Measurements from ENCODE around the gene TCF19. TPM values are rescaled to one million over a fixed set of nuclear protein-coding genes. Genes with fewer than 3 reads are reported as not detected.

TCF19 gene
- total and polyA plus RNA-seq, 2 donors (not counting 1 experiment from before 2014, with no cell fraction given), result 10.0 to 10.4 TPM

- Histone ChIP-seq H3K4me3 (ENCODE audit: control extremely low read depth in 1 of 5, extremely low read depth in 1 of 5, insufficient read depth in 1 of 5, low read depth in 2 of 5, low read length in 4 of 5) (no peak within 1 kb of the TSS), H3K4me2 (replicated peaks; ENCODE audit: low read depth, low read length, poor library complexity, severe bottlenecking) (no peak within 1 kb of the TSS), H2AFZ (ENCODE audit: insufficient read depth, low read depth, low read length, poor library complexity, severe bottlenecking) (no peak within 1 kb of the TSS), H3K9me3 (ENCODE audit: control extremely low read depth in 1 of 3, control insufficient read depth in 2 of 3, insufficient read depth in 1 of 3, low read length in 2 of 3) (no peaks in the 10 kb centered on the region), H3K4me1 (ENCODE audit: control insufficient read depth in 2 of 2, insufficient read depth in 2 of 2, low read length in 2 of 2) (peaks cover 0 to 6% of the 10 kb centered on the region in 2 donors), H4K20me1 (ENCODE audit: control insufficient read depth, insufficient read depth, low read length, poor library complexity, severe bottlenecking) (no peaks in the 10 kb centered on the region), H3K9ac (ENCODE audit: low read length) (no peak within 1 kb of the TSS), H3K27ac (ENCODE audit: low read length in 2 of 2) (no peak within 1 kb of the TSS), H3K79me2 (ENCODE audit: control insufficient read depth, insufficient read depth, low read length) (no peaks in the 10 kb centered on the region), H3K27me3 (replicated peaks in 1 of 4; ENCODE audit: control extremely low read depth in 1 of 4, control insufficient read depth in 3 of 4, insufficient read depth in 4 of 4, low read length in 3 of 4) (peaks cover 0 to 13% (median 3%) of the 10 kb centered on the region in 4 experiments), H3K36me3 (replicated peaks in 1 of 2; ENCODE audit: control extremely low read depth in 1 of 2, control insufficient read depth in 1 of 2, extremely low read depth in 1 of 2, insufficient read depth in 2 of 2, low read length in 1 of 2) (no peaks in the 10 kb centered on the region)
- intact Hi-C loops (cut with micrococcal nuclease), result no loop called here
- Mint-ChIP-seq H3K27ac (no peak within 1 kb of the TSS), H3K27me3 (peaks cover 48% of the 10 kb centered on the region), H3K9me3 (ENCODE audit: insufficient read depth) (no peaks in the 10 kb centered on the region), H3K4me3 (no peak within 1 kb of the TSS), H3K4me1 (peaks cover 5% of the 10 kb centered on the region)
- POLR2A ChIA-PET, result no interaction called here
- no peak for ATAC-seq (ENCODE audit: low read depth)
- TF ChIP-seq, protein P1, sequence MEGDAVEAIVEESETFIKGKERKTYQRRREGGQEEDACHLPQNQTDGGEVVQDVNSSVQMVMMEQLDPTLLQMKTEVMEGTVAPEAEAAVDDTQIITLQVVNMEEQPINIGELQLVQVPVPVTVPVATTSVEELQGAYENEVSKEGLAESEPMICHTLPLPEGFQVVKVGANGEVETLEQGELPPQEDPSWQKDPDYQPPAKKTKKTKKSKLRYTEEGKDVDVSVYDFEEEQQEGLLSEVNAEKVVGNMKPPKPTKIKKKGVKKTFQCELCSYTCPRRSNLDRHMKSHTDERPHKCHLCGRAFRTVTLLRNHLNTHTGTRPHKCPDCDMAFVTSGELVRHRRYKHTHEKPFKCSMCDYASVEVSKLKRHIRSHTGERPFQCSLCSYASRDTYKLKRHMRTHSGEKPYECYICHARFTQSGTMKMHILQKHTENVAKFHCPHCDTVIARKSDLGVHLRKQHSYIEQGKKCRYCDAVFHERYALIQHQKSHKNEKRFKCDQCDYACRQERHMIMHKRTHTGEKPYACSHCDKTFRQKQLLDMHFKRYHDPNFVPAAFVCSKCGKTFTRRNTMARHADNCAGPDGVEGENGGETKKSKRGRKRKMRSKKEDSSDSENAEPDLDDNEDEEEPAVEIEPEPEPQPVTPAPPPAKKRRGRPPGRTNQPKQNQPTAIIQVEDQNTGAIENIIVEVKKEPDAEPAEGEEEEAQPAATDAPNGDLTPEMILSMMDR (IDR thresholded peaks at IDR 0.05), result no peak
- TF ChIP-seq EZH2 (IDR thresholded peaks at IDR 0.05; ENCODE audit: borderline replicate concordance, insufficient read depth, low read depth, low read length, poor library complexity, severe bottlenecking), result no peak
- 57% methylated on average over 2 of the region's 3 CpGs for WGBS (ENCODE audit: insufficient coverage)
- CTCF ChIA-PET, result interaction anchor here (0.6 to 0.7 kb wide), 2 partner anchors 13 to 32 kb away, joined by 3 read pairs; no protein-coding TSS in a partner anchor
- DNase-seq, result no peak
Measured at GRCh38 chr6:31114541-31114878, 43.9 kb upstream of the TCF19 start, which contains the start of gene PSORS1C1. Gene PSORS1C1, plus strand, starts transcription at chr6:31114800. Its CDS starts 14,833 bp downstream, at chr6:31129633.

GRCh38 chr6:31114970-31115849 lies 43.2 kb upstream of the TCF19 start:
- Mint-ChIP-seq H3K9me3 (ENCODE audit: insufficient read depth) (no peaks in the 10 kb centered on the region), H3K27ac (no peak overlapping the region), H3K4me3 (no peak overlapping the region), H3K4me1 (peaks cover 5% of the 10 kb centered on the region), H3K27me3 (peaks cover 41% of the 10 kb centered on the region)
- Histone ChIP-seq H3K27me3 (replicated peaks in 1 of 4; ENCODE audit: control extremely low read depth in 1 of 4, control insufficient read depth in 3 of 4, insufficient read depth in 4 of 4, low read length in 3 of 4) (peaks cover 0 to 7% (median 3%) of the 10 kb centered on the region in 4 experiments), H3K9me3 (ENCODE audit: control extremely low read depth in 1 of 3, control insufficient read depth in 2 of 3, insufficient read depth in 1 of 3, low read length in 2 of 3) (no peaks in the 10 kb centered on the region), H2AFZ (ENCODE audit: insufficient read depth, low read depth, low read length, poor library complexity, severe bottlenecking) (no peak overlapping the region), H4K20me1 (ENCODE audit: control insufficient read depth, insufficient read depth, low read length, poor library complexity, severe bottlenecking) (no peaks in the 10 kb centered on the region), H3K9ac (ENCODE audit: low read length) (no peak overlapping the region), H3K36me3 (replicated peaks in 1 of 2; ENCODE audit: control extremely low read depth in 1 of 2, control insufficient read depth in 1 of 2, extremely low read depth in 1 of 2, insufficient read depth in 2 of 2, low read length in 1 of 2) (no peaks in the 10 kb centered on the region), H3K4me3 (ENCODE audit: control extremely low read depth in 1 of 5, extremely low read depth in 1 of 5, insufficient read depth in 1 of 5, low read depth in 2 of 5, low read length in 4 of 5) (no peak overlapping the region), H3K79me2 (ENCODE audit: control insufficient read depth, insufficient read depth, low read length) (no peaks in the 10 kb centered on the region), H3K27ac (ENCODE audit: low read length in 2 of 2) (no peak overlapping the region), H3K4me2 (replicated peaks; ENCODE audit: low read depth, low read length, poor library complexity, severe bottlenecking) (no peak overlapping the region), H3K4me1 (ENCODE audit: control insufficient read depth in 2 of 2, insufficient read depth in 2 of 2, low read length in 2 of 2) (peaks cover 0 to 6% of the 10 kb centered on the region in 2 donors)
- TF ChIP-seq EZH2 (IDR thresholded peaks at IDR 0.05; ENCODE audit: borderline replicate concordance, insufficient read depth, low read depth, low read length, poor library complexity, severe bottlenecking), result no peak
- TF ChIP-seq, protein P1 (IDR thresholded peaks at IDR 0.05), result no peak
- intact Hi-C loops (cut with micrococcal nuclease), result no loop called here
- DNase-seq (no peak), ATAC-seq (ENCODE audit: low read depth) (no peak)
- CTCF ChIA-PET, result interaction anchor here (0.7 to 2.4 kb wide), 4 partner anchors 11 to 35 kb away, joined by 3 to 6 read pairs (median 4); no protein-coding TSS in a partner anchor
- POLR2A ChIA-PET, result no interaction called here
- 40% methylated on average over 6 of the region's 9 CpGs for WGBS (ENCODE audit: insufficient coverage)
